Measurements from ENCODE around the gene MGAT4D. TPM values are rescaled to one million over a fixed set of nuclear protein-coding genes. Genes with fewer than 3 reads are reported as not detected.

MGAT4D gene
- polyA plus RNA-seq, 4 donors, result not detected

Other genes starting within 250 kb of the MGAT4D start
- gene SCOC, start 124.6 kb downstream of the MGAT4D start, polyA plus RNA-seq, result 10 to 100 TPM; 55.9 to 81.9 (median 67.8) TPM
- under 1 TPM in 2 of 4 donors, not detected in 2; 0.38 to 0.88 TPM for gene CLGN, start 70.6 kb downstream of the MGAT4D start, polyA plus RNA-seq
- 10 to 100 TPM in 1 of 4 donors, 1 to 10 TPM in 3; 5.6 to 36.3 (median 7.6) TPM for gene ELMOD2, start 25.9 kb upstream of the MGAT4D start, polyA plus RNA-seq
- under 1 TPM in 1 of 4 donors, not detected in 3; 0.04 TPM for gene UCP1, start 70.7 kb upstream of the MGAT4D start, polyA plus RNA-seq

Data from small intestine (tissue), 4 donors.